Stimulated activated CD4-positive, alpha-beta T cell treated with anti-CD3 and anti-CD28 coated beads, Interleukin-12 subunit alpha, Interleukin-12 subunit beta, amount 100 ng/mL, for 4 hours (primary cell): Measurements from ENCODE around the gene HLCS.

Experiments used
- DNase-seq: peaks from one replicate; pipeline ENCODE4 v3.0.0-alpha.2; 2020

HLCS gene

DNA sequence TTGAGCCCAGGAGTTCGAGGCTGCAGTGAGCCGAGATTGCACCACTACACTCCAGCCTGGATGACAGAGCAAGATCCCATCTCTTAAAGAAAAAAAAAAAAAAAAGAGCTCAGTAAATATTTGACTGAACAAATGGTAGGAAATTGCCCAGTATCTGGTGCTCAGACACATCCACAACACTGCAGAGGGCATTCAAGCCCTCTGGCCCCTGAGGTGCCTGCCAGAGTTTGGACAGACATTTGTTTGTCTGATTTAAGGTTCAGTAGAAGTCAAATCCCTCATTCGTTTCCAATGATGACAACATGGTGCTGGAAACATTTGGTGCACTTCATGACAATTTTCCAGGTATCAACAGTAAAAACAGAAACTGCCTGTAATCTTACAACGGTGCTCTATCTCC lies 86.6 kb downstream of the HLCS start:
- no peak for DNase-seq

DNA sequence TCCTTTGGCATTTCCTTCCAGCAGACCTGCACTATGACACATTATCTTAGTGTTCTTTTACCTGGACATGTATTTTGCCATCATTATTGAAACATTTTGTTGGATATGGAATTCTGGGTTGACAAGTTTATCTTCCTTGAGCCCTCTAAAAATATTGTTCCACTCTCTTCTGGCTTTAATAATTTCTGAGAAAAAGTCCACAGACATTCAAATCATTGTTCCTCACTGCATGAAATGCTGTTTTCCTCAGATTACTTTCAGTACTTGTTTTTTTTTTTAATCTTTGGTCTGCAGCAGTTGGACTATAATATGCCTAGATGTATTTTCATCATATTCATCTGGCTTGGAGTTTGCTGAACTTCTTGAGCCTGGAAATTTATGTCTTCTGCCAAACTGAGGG lies 88.7 kb downstream of the HLCS start:
- no peak for DNase-seq

DNA sequence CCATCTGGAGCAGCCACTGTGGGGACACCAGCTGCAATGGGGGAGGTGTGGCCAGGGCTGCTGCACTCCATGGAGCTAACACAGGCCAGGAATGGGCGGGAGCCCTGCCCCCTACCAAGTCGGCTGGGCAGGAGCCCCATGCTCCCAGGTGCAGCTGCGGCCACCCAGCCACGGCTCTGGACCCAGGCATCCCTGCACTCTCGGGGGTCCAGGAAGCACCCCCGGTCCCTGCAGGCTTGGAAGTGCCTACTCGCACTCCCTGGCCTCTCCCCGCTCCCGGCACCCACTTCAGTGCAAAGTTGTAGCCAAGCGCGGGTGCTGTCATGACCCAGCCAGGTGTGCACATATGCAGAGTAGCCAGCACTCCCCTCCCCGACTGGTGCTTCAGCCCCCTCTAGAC lies 91.8 kb downstream of the HLCS start:
- no peak for DNase-seq

DNA sequence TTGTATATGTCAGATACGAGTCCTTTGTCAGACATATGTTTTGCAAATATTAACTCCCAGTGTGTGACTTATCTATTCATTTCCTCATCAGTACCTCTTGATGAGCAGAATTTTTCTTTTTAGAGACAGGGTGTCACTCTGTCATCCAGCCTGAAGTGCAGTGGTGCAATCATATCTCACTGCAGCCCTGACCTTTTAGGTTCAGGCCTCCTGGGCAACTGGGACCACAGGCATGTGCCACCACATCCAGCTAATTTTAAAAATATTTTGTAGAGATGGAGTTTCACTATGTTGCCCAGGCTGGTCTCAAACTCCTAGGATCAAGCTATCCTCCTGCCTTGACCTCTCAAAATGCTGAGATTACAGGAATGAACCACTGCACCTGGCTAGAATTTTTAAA lies 93.0 kb downstream of the HLCS start:
- DNase-seq, result no peak

DNA sequence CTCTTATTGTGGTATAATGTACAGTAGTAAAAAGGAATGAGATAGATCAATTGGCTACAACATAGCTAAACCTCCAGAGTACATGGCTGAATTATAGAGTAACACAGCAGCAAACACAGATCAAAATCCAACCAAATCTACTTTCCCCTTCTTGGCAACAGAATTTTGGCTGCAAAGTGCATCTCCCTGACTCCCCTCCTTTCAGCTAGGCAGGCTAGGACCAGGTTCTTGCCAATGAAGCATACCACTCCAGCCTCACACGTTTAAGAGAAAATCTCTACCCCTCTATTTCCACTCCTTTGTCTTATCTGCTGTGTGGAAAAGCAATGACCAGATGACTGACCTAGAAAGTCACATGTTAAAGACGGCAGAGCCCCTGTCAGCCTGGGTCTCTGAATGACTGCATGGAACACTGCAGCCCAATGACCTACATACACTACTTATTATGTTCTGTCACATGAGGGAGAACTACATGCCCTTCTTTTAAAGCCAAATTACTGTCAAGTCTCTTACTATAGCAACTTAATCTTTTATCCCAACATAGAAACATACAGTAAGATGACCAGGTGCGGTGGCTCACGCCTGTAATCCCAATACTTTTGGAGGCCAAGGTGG lies 99.1 kb downstream of the HLCS start:
- no peak for DNase-seq

DNA sequence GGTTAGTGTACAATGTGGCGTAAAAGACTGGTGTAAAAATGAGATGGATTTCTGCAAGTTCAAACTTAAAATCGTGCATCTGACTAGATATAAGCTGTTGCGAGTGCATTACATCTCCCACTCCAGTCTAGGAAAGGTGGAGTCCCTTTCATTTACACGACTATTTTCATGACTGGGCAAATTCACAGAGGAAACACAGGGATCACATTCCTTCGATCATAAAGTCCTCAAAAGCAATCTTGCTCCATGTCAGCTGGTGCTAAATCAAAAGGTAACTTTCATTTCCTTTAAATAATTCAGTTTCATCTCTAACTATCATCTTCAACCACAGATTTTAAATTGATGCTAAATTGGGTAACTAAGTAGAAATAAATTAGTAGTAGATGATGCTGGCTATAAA lies 100.0 kb downstream of the HLCS start:
- DNase-seq, result no peak

DNA sequence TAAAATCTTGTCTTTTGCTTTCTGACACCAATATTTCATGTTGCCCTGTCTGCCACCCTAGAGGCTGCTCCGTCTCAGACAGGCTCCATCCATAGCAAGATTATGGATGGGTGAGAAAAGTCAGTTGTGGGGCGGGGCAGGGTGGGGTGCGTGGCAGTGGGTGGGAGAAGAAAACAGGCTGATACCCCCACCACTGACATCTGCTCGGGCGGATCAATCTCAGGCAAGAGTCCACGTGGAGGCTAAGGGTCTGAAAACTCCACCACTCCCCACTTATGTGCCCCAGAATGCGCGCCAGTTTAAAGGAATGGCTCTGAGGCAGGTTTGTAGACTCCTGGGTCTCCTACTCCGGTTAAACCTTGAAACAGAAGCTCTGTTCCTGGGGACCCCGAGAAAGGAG lies 101.5 kb downstream of the HLCS start:
- DNase-seq, result no peak

DNA sequence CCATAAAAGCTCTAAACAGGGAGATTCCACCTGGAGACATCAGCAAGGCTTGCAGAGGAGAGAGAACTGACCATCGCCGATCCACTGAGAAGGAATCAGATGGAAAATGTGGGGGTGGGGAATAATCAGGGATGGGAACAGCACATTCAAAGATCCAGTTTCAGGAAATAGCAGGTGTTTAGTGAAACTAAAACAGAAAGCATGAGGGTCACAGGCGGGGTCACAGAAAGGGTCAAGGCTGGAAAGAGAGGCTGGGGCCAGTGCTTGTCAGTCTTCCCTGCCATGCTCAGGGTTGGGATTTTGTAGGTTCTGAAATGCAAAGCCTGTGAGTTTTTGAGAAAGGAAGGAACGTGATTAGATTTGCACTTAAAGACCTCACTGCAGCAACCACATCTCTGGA lies 103.2 kb downstream of the HLCS start:
- DNase-seq, result no peak

DNA sequence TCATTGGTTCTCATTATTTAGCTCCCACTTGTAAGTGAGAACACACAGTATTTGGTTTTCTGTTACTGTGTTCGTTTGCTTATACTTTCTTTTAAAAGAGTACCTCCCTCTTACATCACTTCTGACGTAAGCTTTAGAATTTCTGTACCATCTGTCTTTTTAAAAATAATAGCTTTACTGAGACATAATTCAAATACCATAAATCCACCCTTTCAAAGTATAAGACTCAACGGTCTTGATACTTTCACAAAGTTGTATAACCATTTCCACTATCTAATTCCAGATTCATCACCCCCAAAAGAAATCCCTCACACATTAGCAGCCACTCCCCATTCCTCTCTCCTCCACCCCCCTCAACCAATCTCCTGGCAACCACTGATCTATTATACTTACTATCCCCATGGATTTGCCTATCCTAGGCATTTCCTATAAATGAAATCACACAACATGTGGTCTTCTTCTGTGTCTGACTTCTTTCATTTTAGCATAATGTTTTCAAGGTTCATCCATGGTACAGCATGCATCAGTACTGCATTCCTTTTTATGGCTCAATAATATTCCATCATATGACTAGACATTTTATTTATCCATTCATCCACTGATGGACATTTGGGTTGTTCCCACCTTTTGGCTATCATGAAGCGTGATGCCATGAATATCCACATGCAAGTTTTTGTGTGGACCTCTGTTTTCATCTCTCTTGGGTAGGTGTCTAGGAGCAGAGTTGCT lies 104.7 kb downstream of the HLCS start:
- no peak for DNase-seq

DNA sequence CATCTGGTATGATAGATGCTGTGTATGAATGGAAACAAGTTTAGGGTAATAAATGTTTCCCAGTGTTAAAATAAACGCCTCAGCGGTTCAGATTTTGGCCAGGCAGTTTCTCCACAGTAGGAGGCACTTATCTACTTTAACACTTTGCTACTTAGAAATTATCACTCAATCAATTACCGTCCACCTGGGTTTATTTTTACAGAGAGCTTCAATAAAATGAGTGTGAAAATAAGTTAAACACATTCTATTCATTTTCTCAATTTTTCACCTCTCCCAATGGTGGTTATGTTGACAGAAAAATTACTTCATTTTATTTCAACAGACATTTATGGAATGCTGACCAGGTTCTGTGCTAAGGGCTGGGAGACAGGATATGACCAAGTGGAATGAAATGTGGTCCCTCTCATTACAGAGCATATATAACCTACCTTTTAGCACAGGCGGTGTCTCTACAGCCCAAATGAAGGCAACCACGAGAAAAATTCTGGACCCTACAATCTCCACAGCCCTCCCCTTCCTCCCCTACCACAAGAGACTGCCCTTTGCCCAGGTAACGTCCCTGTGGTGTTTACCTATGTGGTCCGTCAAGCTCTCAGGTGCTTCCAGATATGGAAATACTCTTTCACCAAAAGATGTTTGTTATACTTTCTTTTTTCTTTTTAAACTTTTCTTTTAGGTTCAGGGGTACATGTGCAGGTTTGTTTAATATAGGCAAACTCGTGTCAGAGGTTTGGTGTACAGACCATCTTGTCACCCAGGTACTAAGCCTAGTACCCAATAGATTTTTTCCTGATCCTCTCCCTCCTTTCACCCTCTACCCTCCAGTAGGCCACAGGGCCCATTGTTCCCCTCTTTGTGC lies 105.5 kb downstream of the HLCS start:
- no peak for DNase-seq

DNA sequence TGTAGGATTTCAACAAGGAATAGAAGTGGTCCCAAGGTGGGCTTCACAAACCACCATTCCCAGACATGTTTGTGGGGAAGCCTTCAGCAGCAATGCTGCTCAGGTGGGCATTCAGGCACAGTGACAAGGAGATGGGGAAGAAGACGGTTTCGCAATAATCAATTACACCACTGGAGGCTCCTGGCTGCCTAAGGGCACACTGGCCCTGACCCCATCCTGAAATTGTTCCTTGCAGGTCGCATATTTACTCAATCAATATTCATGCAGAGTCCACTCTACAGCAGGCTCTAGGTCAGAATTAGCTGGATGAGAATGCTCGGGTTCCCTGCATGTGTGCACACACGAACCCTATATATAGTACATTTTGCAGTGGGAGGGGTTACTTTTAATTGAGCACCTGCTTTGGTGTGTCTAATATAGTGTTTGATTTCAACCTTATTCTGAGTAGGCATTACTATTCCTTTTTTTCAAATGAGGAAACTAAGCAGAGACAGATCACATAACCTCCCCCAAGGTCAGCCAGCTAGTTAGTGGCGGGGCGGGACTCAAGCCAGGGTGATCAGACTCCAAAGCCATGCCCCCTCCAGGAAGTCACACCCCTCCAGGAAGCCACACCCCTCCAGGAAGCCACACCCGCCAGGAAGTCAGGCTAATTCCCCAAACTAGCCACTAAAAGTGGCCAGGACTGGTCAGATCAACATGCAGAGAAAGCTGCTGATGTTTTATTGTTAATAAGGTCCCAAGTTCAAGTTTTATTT lies 106.5 kb downstream of the HLCS start:
- no peak for DNase-seq

DNA sequence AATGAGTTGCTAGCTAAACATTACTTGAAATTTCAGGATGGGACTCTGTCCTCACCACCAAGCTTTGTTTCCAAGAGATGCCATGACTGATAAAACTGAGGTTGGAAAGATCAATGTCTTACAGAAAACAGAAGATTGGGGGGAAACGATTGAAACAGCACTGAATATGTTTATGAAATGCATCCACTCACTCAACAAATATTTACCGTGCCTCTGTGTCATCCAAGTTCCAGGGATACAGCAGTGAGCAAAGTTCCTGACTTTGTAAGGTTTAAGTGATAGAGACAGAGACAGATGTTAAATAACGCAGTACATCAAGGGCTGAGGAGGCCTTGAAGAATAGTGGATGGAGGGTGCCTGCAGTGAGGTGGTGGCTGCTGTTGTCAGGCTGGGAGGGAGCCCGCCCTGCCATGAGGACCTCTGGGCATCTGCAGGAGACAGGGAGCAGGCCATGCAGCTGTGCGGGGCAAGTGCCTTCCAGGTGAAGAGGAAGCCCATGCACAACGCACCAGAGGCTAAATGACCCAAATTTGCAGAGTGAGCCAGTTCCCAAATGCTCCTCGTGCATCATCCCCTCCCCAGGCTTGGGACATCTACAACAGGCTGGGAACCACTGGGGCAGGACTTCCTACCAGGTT lies 108.0 kb downstream of the HLCS start:
- no peak for DNase-seq

DNA sequence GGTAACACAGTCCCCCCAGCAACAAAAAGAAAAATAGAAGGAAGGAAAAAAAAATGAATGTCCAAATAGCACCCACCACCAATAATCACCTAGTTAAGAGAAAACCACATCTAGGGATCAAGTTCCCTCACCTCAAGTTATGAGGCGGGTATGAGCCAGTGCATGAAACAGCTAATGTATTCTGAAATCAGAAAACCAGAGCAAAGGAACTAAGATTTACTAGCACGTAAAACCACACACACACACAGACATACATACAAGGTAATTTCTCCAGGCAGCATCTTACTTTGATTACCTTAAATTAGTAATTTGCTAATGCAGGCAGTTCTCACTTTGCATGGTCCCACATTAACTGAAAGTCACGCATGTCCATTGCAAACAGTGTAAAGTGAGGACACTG lies 109.8 kb downstream of the HLCS start:
- no peak for DNase-seq

DNA sequence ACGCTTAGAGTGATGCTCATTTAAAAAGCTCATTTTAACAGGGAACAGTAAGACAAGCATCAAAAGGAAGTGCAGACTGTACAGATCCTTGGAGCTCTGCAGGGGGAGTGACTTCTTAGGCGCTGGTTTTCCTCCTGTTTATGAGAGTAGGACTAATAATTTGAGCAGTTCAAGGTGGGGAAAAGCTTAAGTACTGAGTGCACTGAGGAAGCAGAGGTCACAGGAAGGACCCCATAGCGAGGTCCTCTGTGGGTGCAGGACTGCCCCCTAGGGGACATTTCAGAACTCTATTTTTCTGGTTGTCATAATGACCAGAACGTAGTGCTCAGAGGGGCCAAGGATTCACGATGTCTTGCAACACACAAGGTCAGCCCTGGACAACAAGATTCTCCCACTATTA lies 112.1 kb downstream of the HLCS start:
- no peak for DNase-seq

DNA sequence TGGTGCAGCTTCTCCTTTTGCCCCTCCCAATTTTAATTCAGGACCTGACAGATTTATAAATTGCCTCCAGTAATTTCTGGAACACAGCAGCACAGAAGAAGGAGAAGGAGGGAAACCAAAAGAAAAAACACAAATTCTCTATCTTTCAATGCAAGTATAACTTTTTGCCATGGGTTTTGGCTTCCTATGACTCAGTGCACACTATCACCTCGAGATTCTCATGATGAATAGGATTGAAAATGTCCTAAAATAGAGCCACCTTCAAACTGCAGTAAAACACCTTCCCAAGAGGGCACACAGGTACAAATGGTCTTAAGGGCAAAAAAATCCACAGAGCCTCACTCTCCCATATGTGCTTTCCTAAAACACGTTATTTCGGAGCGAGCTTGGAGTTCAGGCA lies 113.6 kb downstream of the HLCS start:
- DNase-seq, result no peak

DNA sequence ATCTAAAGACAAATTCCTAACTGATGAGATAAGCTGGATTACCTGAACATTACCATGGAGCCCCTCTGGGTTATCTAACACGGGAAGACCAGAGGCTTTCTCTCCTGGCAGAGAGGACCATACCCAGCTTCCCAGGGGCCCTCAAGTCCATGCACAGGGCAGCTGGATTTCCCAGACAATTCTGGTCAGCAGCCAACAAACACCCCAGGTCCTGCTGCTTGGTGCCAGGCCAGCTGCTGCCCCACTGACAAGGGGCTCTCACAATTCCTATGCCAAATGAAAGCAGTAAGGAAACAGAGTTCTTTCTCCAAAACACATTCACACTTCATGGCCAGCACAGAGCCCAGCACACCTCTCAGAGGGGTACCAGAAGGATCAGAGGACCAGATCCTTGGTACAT lies 114.2 kb downstream of the HLCS start:
- DNase-seq, result no peak

DNA sequence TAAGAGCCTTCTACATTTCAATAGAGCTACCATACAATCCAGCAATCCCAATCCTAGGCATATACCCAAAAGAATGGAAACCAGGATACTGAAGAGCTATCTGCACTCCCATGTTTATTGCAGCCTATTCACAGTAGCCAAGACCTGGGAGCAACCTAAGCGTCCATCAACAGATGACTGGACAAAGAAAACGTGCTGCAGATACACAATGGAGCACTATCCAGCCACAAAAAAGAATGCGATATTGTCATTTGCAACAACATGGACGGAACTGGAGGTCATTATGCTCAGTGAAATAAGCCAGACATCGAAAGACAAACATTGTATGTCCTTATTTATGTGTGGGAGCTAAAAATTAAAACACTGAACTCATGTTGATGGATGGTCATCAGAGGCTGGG lies 115.3 kb downstream of the HLCS start:
- DNase-seq, result no peak

DNA sequence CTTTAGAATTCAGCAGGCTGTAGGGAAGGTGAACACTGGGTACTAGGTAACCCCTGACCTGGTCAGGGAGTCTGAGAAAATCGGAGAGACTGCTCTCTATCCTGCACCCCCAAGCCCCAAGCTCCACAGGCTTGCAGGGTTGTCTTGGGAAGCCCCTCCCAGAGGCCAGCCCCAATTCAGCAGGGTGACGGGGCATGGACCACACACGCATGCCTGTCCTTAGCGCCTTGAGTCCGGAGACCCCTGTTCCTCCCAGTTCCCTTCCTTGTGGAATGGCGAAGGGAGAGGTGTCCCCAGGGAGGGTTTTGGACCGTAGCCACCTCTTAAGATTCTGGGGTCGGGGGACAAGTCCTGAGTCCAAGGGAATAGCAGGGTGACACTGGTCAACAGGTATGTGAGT lies 116.1 kb downstream of the HLCS start:
- no peak for DNase-seq

DNA sequence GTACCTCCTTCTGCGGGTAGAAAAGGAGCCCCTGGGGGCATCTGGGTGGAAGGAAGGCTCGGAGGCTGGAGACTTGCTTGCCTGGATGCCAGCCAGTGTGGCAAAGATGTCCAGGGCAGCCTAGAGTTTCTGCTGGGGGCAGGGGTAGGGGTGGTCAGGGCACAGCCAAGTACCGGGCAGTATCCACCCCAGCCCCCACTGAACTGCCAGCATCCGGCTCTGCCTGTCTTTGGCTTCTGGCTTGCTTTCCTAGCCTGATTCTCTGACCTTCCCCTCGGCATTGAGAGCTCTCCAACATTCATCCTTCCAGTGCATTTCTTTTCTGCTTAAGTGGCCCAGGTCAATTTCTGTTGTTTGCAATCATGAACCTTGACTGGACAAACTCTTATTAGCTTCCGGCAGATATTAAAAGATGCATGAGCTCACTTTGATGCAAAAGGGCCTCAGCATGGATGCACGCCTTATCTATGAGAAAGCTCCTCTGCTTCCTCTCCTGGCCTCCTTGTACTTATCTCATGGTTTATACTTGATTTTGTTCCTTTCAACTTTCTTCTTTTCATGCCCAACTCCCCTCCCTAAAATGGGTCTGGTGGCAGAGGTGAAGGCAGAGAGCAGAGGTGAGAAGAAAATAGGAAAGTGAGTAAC lies 116.9 kb downstream of the HLCS start:
- DNase-seq, result no peak

DNA sequence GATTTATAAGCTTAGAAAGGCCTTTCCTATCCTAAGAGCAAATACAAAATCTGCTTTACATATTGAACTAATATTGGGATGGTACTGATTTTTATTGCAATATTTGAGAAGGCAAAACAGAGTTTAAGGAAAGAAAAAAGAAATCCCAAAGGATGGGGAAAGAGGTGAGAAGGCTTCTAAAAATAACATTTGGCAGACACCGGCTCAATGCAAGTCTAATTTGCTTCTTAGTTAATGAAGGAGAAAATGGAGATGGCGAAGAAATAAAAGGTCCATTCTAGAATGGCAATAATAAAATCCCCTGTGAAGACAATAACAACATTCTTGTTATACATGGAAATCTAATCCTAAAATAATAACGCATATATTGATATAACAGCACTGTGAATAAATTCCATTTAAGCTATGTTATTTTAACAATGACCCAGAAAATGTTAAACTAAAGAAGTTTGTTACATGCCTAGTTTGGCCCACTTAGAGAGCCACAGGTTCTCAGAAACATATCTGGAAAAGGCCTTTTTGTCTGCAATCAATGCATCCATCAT lies 117.7 kb downstream of the HLCS start:
- no peak for DNase-seq

DNA sequence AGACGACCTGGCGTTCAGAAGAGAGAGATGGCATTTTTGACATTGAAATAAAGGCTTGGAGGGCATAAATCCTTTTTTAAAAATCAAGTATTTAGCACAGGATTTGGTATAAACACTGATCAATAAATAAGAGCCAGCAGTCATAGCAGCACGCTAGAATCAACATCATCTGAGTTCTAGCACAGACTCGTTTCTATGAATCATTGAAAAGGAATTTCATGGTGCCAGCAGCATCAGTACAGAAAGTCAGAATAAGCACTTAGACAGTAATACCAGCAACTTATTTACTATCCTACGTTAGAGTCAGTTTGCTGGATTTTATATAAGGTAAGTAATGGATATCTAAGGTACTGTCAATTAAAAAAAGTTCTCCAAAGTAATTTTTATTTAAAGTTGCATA lies 119.3 kb downstream of the HLCS start:
- no peak for DNase-seq

DNA sequence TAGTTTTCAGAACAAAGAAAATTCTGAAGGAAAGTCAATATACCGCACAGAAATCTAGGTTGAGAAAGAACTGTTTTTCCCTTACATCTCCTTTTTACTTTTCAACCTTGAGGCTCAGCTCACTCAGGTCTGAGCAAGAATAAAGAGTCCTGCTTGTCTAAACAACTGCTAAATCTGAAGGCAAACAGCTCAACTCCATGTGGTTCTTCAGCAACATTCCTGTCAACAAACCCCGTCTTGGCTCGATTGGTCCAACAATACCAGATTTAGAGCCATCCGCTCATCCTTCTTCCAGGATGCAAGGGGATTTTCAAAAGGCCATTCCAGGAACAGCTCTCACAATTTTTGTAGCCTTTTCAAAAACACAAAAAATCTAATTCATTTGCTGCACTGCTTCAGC lies 119.8 kb downstream of the HLCS start:
- no peak for DNase-seq
